NCI-H2107 (cell line): Measurements from ENCODE around the gene IZUMO1.
"Not testable (repeated sequence)": the region's sequence is repeated elsewhere in the genome, so short reads cannot be mapped to it uniquely, and the experiment has no call there.

Source experiments
- DNase-seq: peaks from one replicate; lab custom pipeline; 2025; lab: John Stamatoyannopoulos, UW

The IZUMO1 gene

GRCh38 chr19:48713041-48713863 is 33.5 kb downstream of the IZUMO1 start:
- no peak for DNase-seq

GRCh38 chr19:48711106-48711662 is 35.5 kb downstream of the IZUMO1 start:
- DNase-seq = no peak

- no peak for DNase-seq
Measured at GRCh38 chr19:48708471-48708870, 38.2 kb downstream of the IZUMO1 start.

GRCh38 chr19:48705431-48705830 is 41.3 kb downstream of the IZUMO1 start:
- DNase-seq = no peak

- DNase-seq = no peak
Measured at GRCh38 chr19:48703316-48703715, 43.4 kb downstream of the IZUMO1 start.

GRCh38 chr19:48702701-48703100 is 44.0 kb downstream of the IZUMO1 start:
- no peak for DNase-seq

GRCh38 chr19:48698046-48698445 is 48.7 kb downstream of the IZUMO1 start:
- no peak for DNase-seq

GRCh38 chr19:48696353-48697010 is 50.2 kb downstream of the IZUMO1 start:
- no peak for DNase-seq

GRCh38 chr19:48695743-48696352 is 50.9 kb downstream of the IZUMO1 start, which contains the start of gene FUT2:
FUT2 (plus strand) TSS chr19:48695971; CDS start chr19:48702957, 6,986 bp downstream.
- DNase-seq = peak; percentile 20

- DNase-seq = not testable (repeated sequence)
Measured at GRCh38 chr19:48693629-48694028, 53.1 kb downstream of the IZUMO1 start.
